Activated CD8-positive, alpha-beta memory T cell treated with anti-CD3 and anti-CD28 coated beads, Interleukin-2, amount 50 U/mL, for 24 hours (primary cell): Measurements from ENCODE around the gene DENND1B.

Experiments used
- DNase-seq: peaks from one replicate; pipeline ENCODE4 v3.0.0-alpha.2; 2020; ENCODE audit errors: extremely low read depth

The DENND1B gene

GRCh38 chr1:197775282-197776262, at the start of gene DENND1B:
DENND1B (minus strand) TSS chr1:197775480; CDS start chr1:197775155, 325 bp downstream.
- DNase-seq, result peak; percentile 33

GRCh38 chr1:197814306-197814705, 39.0 kb upstream of the DENND1B start:
- no peak for DNase-seq

DNA sequence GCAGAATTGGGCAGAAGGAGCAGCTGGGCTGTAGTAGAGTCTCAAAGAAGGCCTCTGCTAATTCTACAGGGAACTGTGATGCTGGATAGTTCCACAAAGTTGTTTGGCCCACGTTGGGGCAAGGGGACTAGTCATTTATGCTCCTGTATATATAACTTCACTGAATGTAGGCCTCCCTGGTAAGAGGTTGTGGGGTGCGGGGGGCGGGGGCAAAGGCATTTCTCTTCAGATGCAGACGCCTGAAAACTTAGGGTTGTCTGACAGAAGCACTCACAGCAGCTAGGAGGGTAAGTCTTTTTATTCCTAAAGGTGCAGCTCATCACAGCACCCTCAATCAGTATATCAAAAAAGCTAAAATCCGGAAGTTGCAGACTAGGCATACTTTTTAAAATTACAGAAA, 38.5 kb upstream of the DENND1B start:
- no peak for DNase-seq

GRCh38 chr1:197811769-197812168, 36.5 kb upstream of the DENND1B start:
- DNase-seq, result no peak

DNA sequence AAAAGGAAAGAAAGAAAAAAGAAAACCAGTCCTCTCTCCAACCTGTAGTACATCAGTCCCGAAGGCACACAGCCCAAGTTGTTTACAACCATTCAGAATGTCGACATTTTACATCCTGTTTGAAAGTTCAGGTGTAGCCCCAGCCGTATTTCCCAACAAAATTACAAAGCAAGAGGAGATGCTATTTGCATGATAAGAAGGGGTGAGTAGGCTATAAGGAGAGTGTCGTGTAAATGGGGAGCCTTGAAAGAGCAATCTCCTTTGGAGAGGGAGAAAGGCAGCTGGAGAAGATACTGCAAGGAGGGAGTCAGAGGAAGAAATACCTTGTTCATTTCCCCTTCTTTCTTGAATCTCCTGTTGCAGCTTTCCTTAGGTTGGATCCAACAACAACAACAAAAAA, 35.5 kb upstream of the DENND1B start:
- DNase-seq, result no peak

DNA sequence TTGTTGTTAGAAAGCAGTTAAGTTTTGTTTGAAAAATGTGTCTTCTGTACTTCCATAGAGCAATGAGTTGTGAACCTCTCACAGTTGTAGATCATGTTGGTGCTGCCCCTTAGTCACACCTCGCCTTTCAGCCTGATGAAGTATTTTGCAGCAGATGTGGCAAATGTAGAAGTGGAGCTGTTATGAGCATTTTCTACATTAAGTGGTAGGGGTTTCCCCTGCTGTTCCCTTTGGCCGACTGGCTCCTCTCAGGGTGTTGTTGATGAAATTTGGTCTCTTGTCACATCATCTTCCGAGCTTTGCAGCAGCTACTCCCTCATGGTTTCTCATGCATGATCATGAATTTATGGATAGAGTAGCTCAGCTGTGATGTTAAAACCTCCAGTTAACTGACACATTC, 33.6 kb upstream of the DENND1B start:
- DNase-seq, result no peak

- no peak for DNase-seq
These were observed 32.6 kb upstream of the DENND1B start for GRCh38 chr1:197807739-197808453.

GRCh38 chr1:197807216-197807615, 31.9 kb upstream of the DENND1B start:
- no peak for DNase-seq

DNA sequence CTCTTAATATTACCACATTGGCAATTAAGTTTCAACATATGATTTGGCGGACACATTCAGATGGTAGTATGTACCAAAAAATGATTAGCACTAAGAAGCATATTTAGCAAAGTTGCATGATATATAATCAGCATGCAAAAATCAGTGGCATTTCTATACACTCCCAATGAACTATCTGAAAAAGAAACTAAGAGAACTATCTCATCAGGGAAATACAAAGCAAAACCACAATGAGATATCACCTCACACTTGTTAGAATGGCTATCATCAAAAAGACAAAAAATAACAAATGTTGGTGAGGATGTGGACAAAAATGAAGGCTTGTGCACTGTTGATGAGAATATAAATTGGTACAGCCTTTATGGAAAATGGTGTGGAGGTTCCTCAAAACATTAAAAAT, 31.4 kb upstream of the DENND1B start:
- DNase-seq, result no peak

GRCh38 chr1:197801684-197802083, 26.4 kb upstream of the DENND1B start:
- DNase-seq, result no peak

DNA sequence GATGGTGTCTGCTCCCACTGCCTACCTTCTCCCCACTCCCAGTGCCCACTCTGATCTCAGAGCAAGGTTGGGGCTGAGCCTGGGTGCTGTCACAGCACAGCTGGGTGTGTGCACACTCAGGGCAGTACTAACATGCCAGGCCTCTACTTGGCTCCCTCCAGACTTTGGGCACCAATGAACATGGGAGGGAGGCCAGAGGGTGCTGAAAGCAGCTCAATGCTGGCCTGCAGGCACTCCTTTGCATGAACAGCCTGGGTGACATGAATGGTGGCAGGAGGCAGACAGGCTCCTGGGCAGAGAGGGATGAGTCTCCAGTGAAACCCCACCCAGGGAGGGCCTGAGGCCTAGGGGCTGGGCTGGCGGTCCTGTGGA, 25.8 kb upstream of the DENND1B start:
- no peak for DNase-seq

- no peak for DNase-seq
These were observed 25.3 kb upstream of the DENND1B start for GRCh38 chr1:197800379-197801110.

DNA sequence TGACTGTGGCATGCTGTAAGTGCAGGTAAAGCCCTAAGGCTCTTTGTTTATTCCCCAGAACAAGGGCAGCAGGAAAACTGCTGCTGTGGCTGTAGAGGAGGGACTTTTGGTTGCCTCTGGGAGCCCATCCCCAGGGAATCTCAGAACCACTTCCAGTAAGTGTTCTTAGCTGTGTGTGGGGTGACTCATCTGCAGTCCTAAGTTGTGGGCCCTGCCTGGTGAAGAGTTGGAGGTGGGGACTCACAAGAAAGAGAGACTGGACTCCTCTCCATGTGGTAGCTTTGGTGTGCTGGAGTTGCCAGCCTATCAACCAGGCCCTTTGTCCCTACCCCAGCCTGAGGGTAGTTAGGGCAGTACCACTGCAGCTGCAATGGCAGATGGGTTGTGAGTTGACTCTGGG, 24.0 kb upstream of the DENND1B start:
- DNase-seq, result no peak

DNA sequence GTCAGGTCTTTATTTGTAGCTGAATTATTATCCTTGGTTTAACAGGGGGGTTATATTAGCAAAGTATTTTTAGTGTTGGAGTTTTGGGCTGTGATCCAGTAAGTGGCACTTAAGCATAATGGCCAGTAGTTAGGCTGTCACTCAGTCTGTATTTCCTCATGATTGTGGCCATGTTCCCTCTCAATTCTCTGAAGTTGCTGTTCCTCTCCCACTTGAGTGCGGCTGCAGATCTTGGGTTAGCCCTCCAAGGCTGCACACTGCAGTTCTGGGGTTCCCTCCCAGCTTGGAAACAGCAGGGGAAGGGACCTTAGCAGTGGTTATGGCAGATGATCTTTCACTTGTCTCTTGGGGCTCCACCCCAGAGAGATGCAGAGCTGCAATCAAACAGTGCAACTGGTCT, 23.2 kb upstream of the DENND1B start:
- DNase-seq, result no peak

DNA sequence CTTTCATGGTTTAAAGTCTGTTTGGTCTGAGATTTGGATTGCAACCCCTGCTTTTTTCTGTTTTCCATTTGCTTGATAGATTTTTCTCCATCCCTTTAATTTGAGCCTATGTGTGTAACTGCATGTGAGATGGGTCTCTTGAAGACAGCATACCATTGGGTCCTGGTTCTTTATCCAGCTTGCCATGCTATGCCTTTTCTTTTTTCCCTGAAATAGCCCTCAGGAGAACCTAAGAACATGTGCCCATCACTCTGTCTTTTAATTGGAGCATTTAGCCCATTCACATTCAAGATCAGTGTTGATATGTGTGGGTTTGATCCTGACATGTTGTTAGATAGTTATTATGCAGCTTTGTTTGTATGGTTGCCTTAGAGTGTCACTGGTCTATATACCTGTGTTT, 21.7 kb upstream of the DENND1B start:
- no peak for DNase-seq

DNA sequence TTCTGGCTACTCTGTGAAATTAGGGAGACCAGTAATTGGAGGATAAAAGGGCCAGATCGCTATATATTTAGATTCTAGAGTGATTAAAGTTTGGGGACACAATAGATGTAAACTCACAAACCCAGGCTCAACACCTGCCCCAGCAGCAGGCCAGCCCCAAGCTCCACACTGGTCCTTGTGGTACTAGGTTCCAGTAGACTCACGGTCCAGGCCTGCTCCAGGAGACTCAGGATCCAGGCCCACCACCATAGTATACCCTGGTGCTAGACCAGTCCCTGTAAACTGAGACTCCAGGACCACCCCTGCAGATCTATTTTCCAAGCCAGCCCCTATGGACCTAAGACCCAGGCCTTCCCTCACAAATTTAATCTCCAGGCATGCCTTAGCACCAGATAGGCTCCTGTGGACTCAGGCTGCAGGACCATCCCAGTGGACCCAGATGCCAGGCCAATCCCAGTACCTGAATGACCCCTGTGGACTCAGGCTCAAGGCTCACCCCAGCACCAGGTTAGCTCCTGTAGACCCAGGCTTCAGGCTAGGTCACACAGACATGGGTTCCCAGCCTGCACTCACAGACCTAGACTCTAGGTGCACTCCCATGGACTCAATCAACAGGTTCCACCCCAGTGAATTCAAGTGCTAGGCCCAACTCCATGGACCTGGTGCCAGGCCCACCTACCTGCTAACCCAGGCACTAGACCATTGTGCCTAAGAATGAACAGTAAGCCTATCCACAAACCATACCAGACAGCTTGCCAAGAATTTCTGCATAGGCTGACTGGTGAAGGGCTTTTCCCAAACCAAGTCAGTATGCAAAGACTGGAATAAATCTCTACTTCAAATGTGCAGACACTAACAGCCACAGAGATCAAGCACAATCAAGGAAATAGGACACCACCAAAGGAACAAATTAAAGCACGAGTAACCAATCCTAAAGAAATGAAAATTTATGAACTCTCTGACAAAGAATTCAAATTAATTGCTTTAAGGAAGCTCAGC, 13.8 kb upstream of the DENND1B start:
- no peak for DNase-seq

- no peak for DNase-seq
These were observed 12.6 kb upstream of the DENND1B start for GRCh38 chr1:197787623-197788536.

DNA sequence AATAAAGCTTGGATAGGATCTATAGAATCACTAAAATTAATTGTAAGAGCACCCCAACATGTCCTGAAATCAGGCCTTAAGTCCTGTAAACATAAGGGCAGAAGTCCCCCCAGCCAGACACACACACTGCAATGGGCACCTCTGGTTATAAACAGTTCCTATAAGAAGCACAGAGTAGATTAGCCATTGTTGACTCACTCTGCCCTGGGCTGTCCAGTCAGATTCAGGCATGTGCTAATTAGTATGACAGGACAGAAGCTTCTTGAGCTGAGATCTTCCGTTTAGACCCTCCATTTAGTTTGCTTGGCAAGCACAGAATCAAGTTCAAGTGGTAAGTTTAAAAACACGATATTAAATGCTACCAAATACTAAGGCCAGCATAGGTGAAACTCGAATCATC, 11.8 kb upstream of the DENND1B start:
- DNase-seq, result no peak

DNA sequence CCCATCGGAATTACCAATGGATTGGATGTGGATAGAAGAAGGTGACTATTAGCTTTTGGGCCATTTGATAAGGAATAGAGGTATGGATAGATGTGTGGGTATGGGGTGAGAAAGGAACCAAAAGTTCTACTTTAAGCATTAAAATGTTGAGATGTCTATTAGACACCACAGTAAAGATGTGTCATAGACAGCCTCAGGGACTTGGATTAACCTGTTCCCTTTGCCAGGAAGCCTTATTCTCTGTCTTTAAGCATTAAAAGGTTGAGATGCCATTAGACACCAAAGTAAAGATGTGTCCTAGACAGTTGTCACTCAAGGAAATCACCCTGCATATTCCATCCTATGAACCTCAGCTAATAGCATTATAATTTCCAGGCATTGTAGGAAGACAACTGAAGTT, 11.0 kb upstream of the DENND1B start:
- DNase-seq, result no peak

DNA sequence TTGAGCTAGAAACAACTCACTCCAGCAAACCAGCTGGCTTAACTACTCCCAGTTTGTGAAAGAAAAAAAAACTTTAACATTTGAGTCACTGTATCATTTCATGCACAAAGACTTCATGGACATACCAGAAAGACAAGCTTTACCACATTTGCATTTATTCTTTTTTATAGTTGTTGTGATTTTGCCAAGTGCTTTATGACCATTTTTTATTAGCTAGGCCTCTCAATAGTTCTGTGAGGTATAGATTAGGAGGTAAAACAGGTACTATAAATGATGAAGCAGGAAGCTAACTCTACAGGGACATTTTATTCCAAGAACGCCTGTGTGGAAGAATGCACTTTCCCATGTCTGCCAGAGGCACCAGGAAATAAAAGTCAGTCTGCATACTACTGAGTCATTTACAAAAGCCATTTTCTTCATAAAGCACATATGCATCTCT, 8.2 kb upstream of the DENND1B start:
- no peak for DNase-seq
